Middle frontal gyrus (tissue), 1 donor: Measurements from ENCODE around the gene CCDC127.
"Not testable (repeated sequence)": the region's sequence is repeated elsewhere in the genome, so short reads cannot be mapped to it uniquely, and the experiment has no call there.

ENCODE experiments used
- DNase-seq: peaks from one replicate; pipeline ENCODE4 v3.0.0-alpha.2; 2015; ENCODE audit warnings: low spot score; ENCODE audit errors: extremely low spot score

The CCDC127 gene

GRCh38 chr5:173392-174290 is 44.3 kb downstream of the CCDC127 start:
- DNase-seq: no peak

- DNase-seq: no peak
These were observed 45.1 kb downstream of the CCDC127 start for GRCh38 chr5:172841-173251.

GRCh38 chr5:172421-172820 is 45.5 kb downstream of the CCDC127 start:
- no peak for DNase-seq

- DNase-seq: no peak
These were observed 46.1 kb downstream of the CCDC127 start for GRCh38 chr5:171801-172331.

- DNase-seq: no peak
These were observed 46.8 kb downstream of the CCDC127 start for GRCh38 chr5:170971-171800.

- DNase-seq: no peak
These were observed 48.2 kb downstream of the CCDC127 start for GRCh38 chr5:169728-170094.

GRCh38 chr5:169071-169727 is 48.8 kb downstream of the CCDC127 start:
- DNase-seq: no peak

GRCh38 chr5:167982-168660 is 49.8 kb downstream of the CCDC127 start:
- DNase-seq: no peak

GRCh38 chr5:167511-167910 is 50.4 kb downstream of the CCDC127 start:
- no peak for DNase-seq

GRCh38 chr5:166441-167372 is 51.2 kb downstream of the CCDC127 start:
- DNase-seq: no peak

GRCh38 chr5:164783-165182 is 53.2 kb downstream of the CCDC127 start:
- DNase-seq: not testable (repeated sequence)

GRCh38 chr5:164244-164643 is 53.7 kb downstream of the CCDC127 start:
- no peak for DNase-seq

- no peak for DNase-seq
These were observed 54.1 kb downstream of the CCDC127 start for GRCh38 chr5:163841-164240.

- DNase-seq: no peak
These were observed 54.7 kb downstream of the CCDC127 start for GRCh38 chr5:163338-163620.

GRCh38 chr5:162565-163337 is 55.2 kb downstream of the CCDC127 start:
- DNase-seq: no peak

- no peak for DNase-seq
These were observed 55.8 kb downstream of the CCDC127 start for GRCh38 chr5:162190-162564.

GRCh38 chr5:161803-162110 is 56.2 kb downstream of the CCDC127 start:
- DNase-seq: no peak

- no peak for DNase-seq
These were observed 56.8 kb downstream of the CCDC127 start for GRCh38 chr5:160921-161802.

- no peak for DNase-seq
These were observed 57.8 kb downstream of the CCDC127 start for GRCh38 chr5:160173-160510.
